NOMO-1 (cell line): ENCODE measurements around the gene CLTC.

Experiments
- DNase-seq, 2 experiments: peaks; one replicate each; lab custom pipeline; 2025; ENCODE audit not compliant: unreplicated experiment in 2 of 2; lab: John Stamatoyannopoulos, UW

Gene CLTC

GRCh38 chr17:59678918-59679317 lies 59.2 kb downstream of the CLTC start:
- no peak for DNase-seq

- no peak for DNase-seq
Observed at GRCh38 chr17:59680314-59680713, 60.6 kb downstream of the CLTC start.

GRCh38 chr17:59683283-59683682 lies 63.6 kb downstream of the CLTC start:
- no peak for DNase-seq

- DNase-seq, result no peak
Observed at GRCh38 chr17:59684967-59685366, 65.3 kb downstream of the CLTC start.

DNA sequence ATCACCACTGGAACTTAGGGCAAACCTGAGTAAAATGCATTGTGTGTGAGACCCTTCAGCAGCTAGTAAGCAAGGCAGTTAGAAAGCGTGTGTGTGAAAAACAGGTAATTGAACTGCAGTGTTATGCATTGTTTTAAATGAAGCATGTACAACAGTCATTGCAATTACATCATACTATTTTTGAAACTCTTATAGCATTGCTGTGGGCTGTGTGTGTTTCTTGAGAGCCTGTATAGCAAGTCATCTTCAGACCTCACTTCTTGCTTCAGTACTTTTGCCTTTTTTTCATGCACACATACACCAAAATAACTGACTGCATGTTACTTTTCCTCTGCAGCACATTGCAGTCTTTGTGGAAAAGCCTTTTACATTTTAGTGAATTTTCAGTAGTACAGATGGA lies 68.3 kb downstream of the CLTC start:
- no peak for DNase-seq

DNA sequence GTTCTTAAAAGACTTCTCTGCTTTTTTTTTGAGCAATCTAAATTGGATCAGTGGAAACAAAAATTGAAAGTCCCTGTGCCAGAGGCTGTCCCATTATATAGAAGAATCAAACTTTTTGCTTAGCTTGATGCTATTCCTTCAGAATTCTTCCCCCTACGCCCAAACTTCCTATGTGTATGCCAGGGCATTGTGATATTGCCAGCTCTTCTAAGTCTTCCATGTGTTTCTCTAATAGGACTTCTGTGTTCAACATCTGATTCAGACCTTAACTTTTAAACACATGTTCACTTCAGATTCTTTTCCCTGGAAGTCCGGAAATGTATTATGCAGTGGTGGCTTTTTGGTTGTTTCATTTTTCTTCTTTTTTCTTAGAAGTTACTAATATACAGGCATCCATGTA lies 68.8 kb downstream of the CLTC start:
- DNase-seq, result no peak

GRCh38 chr17:59693582-59693981 lies 73.9 kb downstream of the CLTC start:
- DNase-seq, result no peak

GRCh38 chr17:59694344-59694743 lies 74.6 kb downstream of the CLTC start:
- no peak for DNase-seq

DNA sequence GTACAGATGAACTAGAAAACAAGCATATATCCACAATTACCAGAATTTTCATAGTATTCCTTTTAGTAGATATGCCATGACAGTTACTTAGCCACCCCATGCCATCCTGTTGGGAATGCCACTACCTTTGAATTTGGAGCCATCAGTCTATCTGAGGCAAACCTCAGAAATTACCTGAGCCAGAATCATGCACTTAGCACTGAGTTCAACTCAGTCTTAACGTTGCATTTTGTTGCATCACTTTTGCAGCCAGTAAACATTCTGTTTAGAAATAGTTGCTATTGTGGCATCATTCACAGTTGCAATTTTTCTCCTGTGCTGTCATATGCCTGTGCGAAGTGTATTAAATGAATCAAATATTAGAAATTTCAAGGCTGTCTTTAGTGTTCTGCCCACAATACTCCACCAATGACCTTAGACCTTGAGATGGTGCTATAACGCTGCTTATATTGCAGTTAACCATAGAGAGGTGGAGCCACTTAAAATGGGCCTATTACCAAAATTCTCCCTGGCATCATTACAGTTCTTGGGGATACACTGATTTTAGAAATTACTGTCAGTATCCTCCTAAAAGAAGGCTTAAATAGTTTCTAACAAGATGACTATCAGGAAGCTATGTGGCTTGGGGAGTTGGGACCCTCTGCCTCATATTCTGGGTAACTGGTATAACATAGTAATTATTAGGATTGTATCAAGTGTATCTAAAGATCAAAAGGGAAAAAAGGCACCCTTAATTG lies 76.4 kb downstream of the CLTC start:
- DNase-seq, result no peak

GRCh38 chr17:59696682-59697277 lies 77.1 kb downstream of the CLTC start:
- peak in 1 of 2 experiments; percentile 11 for DNase-seq

- no peak for DNase-seq
Observed at GRCh38 chr17:59698143-59698542, 78.4 kb downstream of the CLTC start.

GRCh38 chr17:59699218-59699617 lies 79.5 kb downstream of the CLTC start:
- DNase-seq, result no peak

DNA sequence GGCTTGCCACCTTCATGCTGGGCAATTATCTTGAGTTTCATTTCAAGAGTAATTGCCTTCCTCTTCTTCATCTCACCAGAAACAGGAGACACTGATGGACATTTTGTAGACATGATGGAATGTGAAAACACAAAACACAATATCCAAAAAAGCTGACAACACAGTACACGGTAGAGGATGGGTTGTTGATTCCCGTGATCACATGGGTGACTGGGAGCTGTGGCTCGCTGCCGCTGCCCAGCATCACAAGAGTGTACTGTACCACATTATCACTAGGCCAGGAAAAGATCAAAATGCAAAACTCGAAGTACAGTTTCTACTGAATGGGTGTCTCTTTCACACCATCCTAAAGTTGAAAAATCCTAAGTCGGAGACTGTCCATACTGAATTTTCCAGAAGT lies 80.1 kb downstream of the CLTC start:
- no peak for DNase-seq

DNA sequence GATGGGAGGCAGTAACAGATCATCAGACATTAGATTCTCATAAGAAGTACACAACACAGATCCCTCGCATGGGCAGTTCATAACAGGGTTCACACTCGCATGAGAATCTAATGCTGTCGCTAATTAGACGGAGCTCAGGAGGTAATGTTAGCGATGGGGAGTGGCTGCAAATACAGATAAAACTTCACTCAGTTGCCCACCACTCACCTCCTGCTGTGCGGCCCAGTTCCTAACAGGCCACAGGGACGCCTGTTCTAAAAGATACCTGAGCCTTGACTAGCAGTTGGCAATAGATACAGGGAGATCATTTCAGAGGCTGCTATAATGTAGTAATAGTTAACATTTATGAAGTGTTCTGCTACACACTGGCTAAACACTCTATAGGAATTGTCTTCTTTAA lies 82.6 kb downstream of the CLTC start:
- no peak for DNase-seq

DNA sequence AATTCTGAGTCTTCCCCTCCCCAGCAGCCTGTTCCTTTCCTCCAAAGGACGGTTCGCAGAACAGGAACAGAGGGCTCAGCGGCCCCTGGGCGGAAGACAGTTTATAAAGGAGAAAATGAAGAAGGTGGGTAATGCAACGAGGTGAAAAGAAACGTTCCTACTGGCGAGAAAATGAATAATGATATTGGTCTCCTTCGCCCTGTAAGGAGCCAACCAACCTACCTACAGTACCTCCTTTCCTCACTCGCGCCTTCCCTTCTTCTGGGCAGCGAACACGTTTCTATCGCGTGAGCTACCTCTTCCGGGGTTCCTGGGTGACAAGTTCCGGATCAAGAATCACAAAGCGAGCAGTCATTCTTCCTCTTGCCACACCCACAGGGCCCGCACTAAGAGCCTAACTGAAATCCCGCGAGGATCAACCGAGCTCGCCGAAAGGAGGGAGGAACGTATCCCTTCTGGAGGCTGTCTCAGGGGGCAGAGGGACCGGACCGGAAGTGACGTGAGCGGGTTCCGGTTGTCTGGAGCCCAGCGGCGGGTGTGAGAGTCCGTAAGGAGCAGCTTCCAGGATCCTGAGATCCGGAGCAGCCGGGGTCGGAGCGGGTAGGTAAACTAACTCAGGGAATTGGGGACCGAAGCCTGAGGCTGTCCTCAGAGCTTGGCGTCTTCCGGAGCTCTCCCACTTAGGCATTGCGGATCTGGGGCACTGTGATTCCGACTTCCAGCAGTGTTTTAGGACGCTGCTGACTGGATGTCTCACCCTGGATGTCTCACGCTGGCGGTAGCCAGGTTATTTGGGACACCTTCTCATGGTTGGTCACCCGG lies 87.7 kb downstream of the CLTC start, which contains the start of the genes PTRH2 and VMP1:
PTRH2 (minus strand) TSS at position 282 of the 822 bp plus-strand sequence. CDS start 9,452 bp downstream, outside the sequence.
VMP1 (plus strand) TSS at position 506 of the 822 bp plus-strand sequence. CDS start 23,793 bp downstream, outside the sequence.
- DNase-seq, result peak; percentile 99

- peak in 1 of 2 experiments; percentile 22 for DNase-seq
Observed at GRCh38 chr17:59707971-59708430, 88.3 kb downstream of the CLTC start.

- DNase-seq, result no peak
Observed at GRCh38 chr17:59711936-59712335, 92.2 kb downstream of the CLTC start.

DNA sequence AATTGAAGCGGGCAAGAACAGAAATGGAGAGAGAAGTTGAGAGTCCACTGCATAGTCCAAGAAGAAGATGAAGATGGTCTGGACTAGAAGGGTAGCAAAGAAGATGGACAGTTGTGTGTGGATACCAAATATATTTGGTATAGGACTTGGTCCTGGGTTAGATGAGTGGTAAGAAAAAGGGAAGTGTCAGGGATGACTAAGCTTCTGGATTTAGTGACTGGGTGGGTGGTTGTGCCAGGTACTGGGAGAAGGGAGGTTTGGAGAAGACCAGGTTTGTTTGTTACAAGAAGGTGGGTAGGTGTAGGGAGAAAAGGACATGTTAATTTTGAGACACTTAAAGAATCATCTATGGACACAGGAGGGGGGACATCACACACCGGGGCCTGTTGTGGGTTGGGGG lies 93.2 kb downstream of the CLTC start:
- peak; percentile 38 to 41 for DNase-seq

DNA sequence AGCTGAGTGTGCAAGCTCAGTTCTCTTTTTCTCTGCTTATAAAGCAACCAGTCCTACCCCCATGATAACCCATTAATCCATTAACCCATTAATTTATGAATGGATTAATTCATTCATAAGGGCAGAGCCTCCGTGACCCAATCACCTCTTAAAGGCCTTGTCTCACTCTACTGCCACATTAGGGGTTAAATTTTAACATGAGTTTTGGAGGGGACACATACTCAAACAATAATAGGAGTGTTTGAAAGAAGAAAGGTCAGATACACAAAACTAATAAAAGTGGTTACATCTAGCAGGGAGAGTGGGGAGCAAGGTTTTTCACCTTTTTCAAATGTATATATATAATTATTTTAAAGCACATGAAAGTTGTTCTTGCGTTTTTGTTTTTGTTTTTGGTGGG lies 94.6 kb downstream of the CLTC start:
- DNase-seq, result no peak

DNA sequence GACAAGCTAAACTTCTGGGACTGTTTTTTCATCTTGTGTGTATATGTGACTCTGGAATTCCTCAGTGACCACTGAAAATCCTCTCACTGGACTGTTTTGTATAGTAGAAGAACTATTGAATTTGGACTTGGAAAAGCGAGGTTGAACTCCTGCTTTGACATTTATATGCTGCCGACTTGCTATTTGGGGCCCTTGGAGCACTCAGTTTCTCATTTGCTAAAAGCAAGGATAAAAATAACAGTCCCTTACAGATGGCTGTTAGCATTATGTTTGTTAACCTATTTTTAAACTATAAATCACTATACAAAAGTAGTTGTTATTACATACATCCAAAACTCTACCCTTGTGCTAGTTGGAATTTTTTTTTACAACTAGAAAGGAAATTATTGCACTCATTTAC lies 96.7 kb downstream of the CLTC start:
- no peak for DNase-seq

DNA sequence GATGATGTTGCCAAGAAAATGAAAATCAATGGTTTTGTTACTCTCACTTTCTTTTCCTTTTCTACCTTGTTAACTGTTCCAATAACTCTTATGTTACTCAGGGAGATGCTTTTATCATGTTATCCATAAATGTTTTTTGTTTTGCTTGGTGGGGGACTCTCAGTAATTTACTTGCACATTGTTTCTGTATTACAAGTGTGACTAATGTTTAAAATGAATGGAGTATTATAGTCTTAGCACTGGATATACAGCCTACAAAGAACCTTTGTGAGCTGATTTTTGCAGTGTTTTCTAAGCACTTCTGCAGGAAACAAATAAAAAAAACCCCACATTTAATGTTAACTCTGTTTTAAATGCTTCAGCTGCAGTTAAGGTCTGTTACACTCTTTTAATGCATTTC lies 99.8 kb downstream of the CLTC start:
- DNase-seq, result no peak
